Prostate gland (tissue), 2 donors: ENCODE measurements around the gene COX8C.

Experiments
- POLR2A ChIP-seq: fragments of 450-650 bp; IDR thresholded peaks from one replicate; pipeline ENCODE4 v1.6.1; 2016; ENCODE audit warnings: antibody characterized with exemption, mild to moderate bottlenecking
- POLR2AphosphoS5 ChIP-seq: sonication (generic); formaldehyde crosslinking; IDR thresholded peaks from one replicate; pipeline ENCODE4 v1.6.1; 2017; ENCODE audit warnings: antibody characterized with exemption
- TF ChIP-seq, protein P1 (sequence below), 4 experiments: fragments of 200-600 bp in 2 of 4; fragments of 450-650 bp in 2 of 4; sonication (generic) in 2 of 4; IDR thresholded peaks; 1 replicate in 3 of 4; 2 replicates in 1 of 4; pipeline ENCODE4 v1.5.1; 2016 to 2019; ENCODE audit warnings: antibody characterized with exemption in 4 of 4, mild to moderate bottlenecking in 2 of 4, moderate library complexity in 2 of 4

DNA sequence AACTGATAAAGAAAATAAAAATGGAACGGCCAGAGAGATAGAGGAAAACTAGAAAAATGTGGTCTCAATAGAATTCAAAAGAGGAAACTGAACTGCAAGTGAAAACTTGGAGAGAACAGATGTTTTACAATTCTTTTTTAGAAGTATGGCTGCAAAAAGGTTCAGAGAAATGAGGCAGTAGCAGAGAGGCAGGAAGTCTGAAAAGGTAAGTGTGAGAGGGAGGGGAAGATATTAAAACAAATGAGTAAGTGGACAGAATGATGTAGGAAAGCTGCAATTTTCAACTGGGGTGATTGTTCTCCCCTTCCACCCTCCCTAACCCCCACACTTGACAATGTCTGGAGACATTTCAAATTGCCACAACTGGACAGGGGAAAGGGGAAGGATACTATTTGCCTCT lies 27.0 kb upstream of the COX8C start:
- no peak for TF ChIP-seq POLR2AphosphoS5
- TF ChIP-seq POLR2A: no peak
- TF ChIP-seq, protein P1, sequence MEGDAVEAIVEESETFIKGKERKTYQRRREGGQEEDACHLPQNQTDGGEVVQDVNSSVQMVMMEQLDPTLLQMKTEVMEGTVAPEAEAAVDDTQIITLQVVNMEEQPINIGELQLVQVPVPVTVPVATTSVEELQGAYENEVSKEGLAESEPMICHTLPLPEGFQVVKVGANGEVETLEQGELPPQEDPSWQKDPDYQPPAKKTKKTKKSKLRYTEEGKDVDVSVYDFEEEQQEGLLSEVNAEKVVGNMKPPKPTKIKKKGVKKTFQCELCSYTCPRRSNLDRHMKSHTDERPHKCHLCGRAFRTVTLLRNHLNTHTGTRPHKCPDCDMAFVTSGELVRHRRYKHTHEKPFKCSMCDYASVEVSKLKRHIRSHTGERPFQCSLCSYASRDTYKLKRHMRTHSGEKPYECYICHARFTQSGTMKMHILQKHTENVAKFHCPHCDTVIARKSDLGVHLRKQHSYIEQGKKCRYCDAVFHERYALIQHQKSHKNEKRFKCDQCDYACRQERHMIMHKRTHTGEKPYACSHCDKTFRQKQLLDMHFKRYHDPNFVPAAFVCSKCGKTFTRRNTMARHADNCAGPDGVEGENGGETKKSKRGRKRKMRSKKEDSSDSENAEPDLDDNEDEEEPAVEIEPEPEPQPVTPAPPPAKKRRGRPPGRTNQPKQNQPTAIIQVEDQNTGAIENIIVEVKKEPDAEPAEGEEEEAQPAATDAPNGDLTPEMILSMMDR (IDR thresholded peaks at IDR 0.05): no peak
